GM10847 (cell line): ENCODE results near the gene LRP1.

ENCODE experiments used
- POLR2A ChIP-seq: IDR thresholded peaks from 2 replicates; pipeline ENCODE4 v1.6.1; 2011; ENCODE audit not compliant: insufficient read length; ENCODE audit errors: extremely low read depth

Gene LRP1

DNA sequence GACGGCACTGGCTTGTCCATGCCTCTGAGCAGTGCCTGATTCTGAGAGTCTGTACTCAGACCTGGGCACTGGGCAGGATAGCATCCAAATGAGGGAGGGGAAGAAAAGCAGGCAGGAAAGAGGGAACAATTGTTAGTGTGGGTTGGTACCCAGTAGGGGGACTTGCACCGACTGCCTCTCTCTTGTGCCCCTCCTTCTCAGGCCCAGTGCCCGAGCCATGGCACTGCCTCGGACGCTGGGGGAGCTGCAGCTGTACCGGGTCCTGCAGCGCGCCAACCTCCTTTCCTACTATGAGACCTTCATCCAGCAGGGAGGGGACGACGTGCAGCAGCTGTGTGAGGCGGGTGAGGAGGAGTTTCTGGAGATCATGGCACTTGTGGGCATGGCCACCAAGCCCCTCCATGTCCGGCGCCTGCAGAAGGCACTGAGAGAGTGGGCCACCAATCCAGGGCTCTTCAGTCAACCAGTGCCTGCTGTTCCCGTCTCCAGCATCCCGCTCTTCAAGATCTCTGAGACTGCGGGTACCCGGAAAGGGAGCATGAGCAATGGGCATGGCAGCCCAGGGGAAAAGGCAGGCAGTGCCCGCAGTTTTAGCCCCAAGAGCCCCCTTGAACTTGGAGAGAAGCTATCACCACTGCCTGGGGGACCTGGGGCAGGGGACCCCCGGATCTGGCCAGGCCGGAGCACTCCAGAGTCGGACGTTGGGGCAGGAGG, 37.2 kb upstream of the LRP1 start:
- TF ChIP-seq POLR2A, result no peak

DNA sequence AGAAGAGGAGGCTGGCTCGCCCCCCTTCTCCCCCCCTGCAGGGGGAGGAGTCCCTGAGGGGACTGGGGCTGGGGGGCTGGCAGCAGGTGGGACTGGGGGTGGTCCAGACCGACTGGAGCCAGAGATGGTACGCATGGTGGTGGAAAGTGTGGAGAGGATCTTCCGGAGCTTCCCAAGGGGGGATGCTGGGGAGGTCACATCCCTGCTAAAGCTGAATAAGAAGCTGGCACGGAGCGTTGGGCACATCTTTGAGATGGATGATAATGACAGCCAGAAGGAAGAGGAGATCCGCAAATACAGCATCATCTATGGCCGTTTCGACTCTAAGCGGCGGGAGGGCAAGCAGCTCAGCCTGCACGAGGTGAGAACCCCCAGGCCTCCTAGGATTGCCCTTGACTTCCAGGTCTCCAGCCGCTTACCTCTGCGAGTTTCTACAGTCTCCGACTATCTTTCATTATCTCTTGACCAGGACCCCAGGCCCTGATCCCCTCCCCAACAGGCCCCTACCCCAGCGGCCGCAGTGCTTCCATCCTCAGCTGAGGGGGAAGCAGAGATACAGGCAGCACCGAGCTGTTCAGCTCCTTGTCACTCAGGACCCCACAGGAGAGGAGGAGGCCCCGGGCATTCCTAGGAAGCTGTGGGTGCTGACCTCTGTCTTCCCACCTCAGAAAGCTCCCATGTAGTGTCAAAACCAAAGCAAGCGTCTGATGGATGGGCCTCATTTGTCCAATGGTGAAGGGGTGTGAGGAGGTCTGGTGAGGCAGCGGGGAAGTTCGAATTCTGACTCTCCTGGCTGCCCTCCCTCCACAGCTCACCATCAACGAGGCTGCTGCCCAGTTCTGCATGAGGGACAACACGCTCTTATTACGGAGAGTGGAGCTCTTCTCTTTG, 36.4 kb upstream of the LRP1 start:
- TF ChIP-seq POLR2A, result no peak

DNA sequence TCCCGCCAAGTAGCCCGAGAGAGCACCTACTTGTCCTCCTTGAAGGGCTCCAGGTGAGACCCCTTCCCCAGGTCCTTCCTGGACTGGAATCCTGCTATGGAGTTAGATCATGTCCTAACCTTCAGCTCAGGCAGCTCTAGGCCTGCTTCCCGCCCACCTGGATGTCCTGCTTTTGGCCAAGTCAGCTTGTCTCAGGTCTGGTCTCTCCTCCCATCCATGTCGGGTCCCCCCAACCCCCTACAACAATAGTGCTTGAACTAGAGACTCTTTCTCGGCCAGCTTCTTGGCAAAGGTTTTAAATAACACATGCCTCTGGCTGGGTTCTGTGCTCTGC, 35.8 kb upstream of the LRP1 start:
- TF ChIP-seq POLR2A, result no peak

DNA sequence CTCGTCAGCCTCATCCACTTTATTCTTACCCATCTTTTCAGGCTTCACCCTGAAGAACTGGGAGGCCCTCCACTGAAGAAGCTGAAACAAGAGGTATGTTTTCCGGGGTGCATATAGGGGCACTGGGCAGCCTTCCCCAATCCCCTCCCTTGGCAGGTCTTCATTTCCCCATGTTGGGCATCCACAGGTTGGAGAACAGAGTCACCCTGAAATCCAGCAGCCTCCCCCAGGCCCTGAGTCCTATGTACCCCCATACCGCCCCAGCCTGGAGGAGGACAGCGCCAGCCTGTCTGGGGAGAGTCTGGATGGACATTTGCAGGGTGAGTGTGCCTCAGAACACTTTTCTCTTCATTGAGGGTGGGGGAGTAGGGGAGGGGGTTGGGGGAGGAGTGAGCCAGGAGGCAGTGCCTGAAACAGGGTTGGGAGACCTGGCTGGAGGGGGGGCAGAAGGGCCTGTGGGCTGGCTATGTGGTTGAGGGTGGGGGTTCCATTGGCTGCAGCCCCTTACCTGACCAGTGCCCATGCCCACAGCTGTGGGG, 35.3 kb upstream of the LRP1 start:
- no peak for TF ChIP-seq POLR2A

DNA sequence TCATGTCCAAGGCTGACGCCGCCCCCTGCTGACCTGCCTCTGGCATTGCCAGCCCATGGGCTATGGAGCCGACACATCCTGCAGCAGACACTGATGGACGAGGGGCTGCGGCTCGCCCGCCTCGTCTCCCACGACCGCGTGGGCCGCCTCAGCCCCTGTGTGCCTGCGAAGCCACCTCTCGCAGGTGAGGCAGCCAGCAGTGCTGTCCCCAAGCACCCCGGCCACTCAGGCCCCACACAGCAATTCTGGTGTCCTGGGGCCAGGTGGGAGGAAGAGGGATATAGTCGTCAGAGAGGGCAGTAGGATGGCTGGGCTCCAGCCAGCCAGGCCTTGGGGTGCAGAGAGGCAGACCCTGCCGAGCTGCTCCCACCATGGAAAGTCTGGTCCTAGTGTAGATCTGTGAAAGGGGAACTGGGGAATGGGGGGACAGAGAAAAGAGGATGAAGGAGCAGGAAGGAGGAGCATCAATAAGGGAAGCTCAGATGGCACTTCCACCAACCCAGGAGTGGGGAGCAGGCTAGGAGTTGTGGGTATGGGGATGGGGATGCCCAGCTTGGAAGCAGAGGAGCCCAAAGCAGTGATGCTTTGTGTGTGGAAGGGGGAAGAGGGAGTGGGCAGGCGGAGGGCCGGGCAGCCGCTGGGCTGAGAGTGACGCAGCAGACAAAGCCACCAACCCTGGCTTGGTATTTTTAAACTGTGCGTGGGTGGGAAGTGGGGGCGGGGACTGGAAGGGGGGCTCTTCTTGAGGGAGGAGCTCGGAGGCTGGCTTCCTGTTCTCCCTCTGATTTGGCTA, 34.7 kb upstream of the LRP1 start:
- TF ChIP-seq POLR2A, result peak; percentile 17

DNA sequence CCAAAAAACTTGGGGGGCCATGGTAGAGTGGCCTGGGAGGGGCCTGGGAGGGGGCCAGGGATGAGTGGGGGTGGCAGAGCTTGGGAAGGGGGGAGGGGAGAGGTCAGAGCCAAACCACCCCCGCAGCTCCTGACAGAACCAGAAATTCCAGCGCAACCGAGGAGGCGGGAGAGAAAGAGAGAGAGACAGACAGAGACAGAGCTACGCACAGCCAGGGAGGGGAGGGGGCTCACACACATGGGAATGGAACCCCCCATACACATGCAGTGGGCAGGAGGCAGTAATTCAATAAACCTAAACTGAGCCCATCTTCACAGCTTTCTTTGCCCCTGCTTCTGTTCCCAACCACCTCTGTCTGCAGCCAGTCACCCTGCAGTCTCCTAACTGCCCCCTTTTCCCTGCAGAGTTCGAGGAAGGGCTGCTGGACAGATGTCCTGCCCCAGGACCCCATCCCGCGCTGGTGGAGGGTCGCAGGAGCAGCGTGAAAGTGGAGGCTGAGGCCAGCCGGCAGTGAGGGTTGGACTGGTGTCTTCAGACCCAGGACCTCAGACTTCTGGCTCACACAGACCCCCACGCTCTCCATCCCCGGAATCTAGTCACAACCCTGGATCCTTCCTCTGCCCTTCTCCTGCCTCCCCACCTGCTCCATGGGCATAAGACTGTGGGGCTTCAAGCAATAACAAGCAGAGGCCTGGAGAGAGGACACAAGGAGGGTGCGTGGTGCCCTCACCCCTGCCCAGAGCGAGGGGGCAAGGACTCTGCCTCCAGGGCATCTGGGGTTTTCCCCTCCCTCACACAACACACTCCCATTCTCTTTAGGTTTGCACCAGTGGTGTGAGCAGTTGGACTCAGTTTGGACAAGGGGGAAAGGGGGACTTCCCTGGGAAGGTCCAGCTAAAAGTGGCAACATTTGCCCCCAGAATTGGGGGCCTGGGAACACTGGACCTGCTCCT, 33.8 kb upstream of the LRP1 start:
- no peak for TF ChIP-seq POLR2A

DNA sequence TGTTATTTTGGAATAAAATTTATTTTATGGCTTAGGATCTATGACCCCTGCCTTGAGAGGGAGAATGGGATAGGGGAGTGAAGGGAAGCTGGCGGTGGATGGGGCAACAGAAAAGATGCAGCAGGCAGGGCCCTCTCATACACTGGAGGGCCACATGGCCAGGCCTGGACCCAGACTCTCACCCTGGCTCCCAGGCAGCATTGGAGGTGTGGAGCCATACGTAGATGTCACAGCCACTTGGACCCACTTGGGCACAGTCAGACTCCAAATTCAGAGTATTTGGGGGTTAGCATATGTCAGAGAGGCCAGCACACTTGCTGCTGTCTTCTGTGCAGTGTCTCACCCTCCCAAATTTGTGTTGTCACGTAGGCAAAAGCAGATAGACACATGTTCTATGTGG, 32.8 kb upstream of the LRP1 start:
- TF ChIP-seq POLR2A, result no peak

DNA sequence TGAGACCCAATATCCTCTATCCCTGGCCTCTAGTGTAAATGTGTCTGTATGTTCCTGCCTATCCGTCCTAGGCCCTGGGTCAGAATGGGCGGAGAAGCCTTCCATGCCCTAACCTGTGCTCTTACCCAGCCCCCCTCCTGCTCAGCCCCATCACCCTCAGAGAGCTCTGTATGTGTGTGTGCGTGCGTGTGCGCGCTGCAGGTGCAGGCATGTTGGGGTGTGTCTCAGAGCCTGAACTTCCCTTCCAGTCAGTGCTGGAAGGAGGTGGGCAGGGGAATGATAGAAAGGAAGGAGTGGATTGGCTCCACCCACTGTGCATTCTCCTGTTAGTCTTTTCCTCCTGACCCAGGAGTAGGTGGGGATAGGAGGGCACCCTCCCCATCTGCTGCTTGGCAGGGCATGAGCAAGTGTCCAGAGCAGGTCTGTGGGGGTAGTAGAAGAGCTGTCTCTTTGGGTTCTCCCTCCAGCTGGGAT, 32.1 kb upstream of the LRP1 start:
- TF ChIP-seq POLR2A, result peak; percentile 2

DNA sequence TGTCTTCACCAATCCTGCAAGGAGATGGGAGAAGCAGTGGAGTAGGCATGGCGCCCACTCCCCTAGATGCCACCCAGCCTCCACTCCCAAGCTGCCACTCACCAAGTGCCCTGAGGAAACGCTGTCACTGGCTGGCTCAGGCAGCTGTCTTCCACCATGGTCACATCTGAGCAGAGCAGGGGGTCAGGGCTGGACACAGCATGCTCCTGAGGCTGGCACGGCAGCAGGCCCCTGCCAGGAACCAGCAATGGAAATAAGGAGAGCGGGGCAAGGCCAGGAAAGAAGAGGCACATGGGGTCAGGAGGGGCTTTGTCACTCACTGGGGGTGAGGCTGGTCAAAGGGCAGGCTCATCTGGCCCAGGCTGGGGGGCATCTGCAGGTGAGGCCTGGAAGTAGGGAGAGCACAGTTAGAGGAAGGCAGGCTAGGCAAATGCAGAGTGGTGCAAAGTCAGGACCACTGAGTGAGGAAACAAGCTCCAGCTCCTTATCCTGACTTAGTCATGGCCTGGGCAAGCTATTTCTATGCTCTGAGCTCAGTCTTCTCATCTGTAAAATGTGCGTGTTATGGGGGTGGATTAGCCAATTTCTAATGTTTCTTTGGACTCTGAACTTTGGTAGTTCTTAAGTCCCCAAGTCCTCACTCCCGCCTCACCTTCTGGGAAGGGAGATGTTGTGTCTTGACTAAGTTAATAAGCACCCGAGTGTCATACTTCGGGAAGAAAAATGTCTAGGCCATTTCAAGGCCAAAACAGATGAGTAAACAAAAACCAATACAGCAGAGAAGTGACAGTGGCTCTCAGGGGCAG, 31.3 kb upstream of the LRP1 start:
- TF ChIP-seq POLR2A, result no peak

DNA sequence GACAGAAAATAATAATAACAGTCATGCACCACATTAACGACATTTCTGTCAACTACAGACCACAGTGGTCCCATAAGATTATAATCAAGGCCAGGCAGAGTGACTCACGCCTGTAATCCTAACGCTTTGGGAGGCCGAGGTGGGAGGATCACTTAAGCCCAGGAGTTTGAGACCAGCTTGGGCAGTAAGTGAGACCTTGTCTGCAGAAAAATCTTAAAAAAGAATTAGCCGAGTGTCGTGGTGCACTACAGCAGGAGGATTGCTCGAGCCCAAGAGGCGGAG, 30.8 kb upstream of the LRP1 start:
- TF ChIP-seq POLR2A, result no peak

DNA sequence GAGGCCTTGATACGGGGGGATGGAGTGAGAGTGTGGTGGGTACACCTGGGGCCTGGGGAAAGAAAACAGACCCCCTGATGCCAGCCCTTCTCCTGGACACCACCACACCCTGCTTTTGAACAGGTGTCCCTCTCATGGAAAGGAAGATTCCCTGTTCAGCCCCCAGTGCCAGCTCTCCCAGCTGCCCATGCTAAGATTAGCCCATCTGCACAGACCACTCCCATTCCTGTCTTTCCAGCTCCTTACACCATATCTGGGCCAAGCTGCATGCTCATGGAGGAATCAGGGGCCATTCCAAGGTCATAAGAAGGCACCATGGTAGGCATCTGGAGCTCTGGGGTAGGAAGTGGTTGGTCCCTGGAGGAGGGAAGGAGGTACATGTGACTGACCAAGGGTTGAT, 29.7 kb upstream of the LRP1 start:
- no peak for TF ChIP-seq POLR2A

DNA sequence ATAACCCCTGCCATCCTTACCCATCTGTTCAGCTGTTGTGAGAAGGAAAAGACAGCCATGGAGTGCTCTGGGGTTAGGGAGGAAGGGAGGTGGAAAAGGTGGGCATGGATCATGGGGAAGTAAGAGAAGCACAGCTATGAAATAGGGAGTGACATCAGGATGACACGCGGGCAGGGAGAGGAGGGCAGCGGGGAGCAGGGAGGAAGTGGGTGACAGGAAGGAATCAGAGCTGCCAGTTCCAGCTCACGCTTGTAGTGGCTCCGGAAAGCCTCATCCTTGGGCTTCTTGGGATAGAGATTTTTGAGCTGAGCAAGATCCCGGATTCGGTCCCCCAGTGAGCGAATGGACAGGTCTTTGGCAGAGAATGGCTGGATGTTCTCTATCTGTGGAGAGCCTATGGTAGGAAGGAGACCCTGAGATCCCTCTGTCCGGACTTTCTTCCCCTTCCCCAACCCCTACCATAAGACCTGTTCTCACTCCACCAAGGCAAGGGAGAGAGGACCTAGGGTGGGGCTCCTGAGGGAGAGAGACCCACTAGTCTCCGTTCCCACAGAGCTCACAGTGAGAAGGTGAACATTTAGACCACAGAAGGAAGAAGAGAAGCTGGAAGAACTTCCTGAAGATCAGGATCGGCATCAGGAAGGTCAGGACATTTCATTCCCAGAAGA, 29.1 kb upstream of the LRP1 start:
- no peak for TF ChIP-seq POLR2A

DNA sequence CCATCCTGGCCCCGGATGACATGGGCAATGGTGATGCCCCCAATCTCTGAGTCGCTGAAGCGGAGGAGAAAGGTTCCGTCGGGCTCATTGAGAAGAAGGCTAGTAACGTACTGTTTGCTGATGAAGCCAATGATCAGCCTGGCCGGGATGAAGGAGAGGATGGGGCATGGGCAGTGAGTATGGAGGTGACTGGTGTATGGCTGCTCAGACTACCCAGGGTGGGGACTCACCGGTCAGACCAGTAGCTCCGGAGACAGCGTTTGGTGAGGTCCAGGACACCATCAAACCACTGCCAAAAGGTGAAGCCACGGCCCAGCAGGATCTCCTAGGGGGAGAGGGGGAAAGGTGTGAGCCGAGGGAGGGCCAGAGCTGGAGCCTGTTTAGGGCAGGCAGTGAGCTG, 28.5 kb upstream of the LRP1 start:
- no peak for TF ChIP-seq POLR2A
